Smooth muscle cell of the brain vasculature (primary cell): ENCODE data around the gene DNAJC19.
"Not testable (repeated sequence)": the region's sequence is repeated elsewhere in the genome, so short reads cannot be mapped to it uniquely, and the experiment has no call there.

Experiments
- DNase-seq: peaks from one replicate; pipeline ENCODE4 v3.0.0-alpha.2; 2012; ENCODE audit warnings: low read depth, low spot score

The DNAJC19 gene

GRCh38 chr3:180989291-180990163 lies at the start of gene DNAJC19:
TSS of gene DNAJC19 (minus strand) at chr3:180989736. CDS start at chr3:180989602, 134 bp downstream.
- DNase-seq, result peak; percentile 85

- no peak for DNase-seq
Measured at GRCh38 chr3:181030948-181031347, 41.4 kb upstream of the DNAJC19 start.

- DNase-seq, result no peak
Measured at GRCh38 chr3:181025204-181025603, 35.7 kb upstream of the DNAJC19 start.

GRCh38 chr3:181017690-181018089 lies 28.2 kb upstream of the DNAJC19 start:
- DNase-seq, result no peak

- no peak for DNase-seq
Measured at GRCh38 chr3:181009225-181009624, 19.7 kb upstream of the DNAJC19 start.

GRCh38 chr3:181008796-181009195 lies 19.3 kb upstream of the DNAJC19 start:
- no peak for DNase-seq

- no peak for DNase-seq
Measured at GRCh38 chr3:181007262-181007661, 17.7 kb upstream of the DNAJC19 start.

GRCh38 chr3:181006541-181006940 lies 17.0 kb upstream of the DNAJC19 start:
- DNase-seq, result no peak

- not testable (repeated sequence) for DNase-seq
Measured at GRCh38 chr3:181003469-181003868, 13.9 kb upstream of the DNAJC19 start.

- not testable (repeated sequence) for DNase-seq
Measured at GRCh38 chr3:181002331-181002730, 12.8 kb upstream of the DNAJC19 start.

GRCh38 chr3:180996415-180996932 lies 6.9 kb upstream of the DNAJC19 start:
- DNase-seq, result no peak

- no peak for DNase-seq
Measured at GRCh38 chr3:180990505-180990904, 969 bp upstream of the DNAJC19 start.

- no peak for DNase-seq
Measured at GRCh38 chr3:180987344-180987743, 2.2 kb downstream of the DNAJC19 start.

GRCh38 chr3:180986366-180986765 lies 3.2 kb downstream of the DNAJC19 start:
- DNase-seq, result not testable (repeated sequence)

- no peak for DNase-seq
Measured at GRCh38 chr3:180983136-180983535, 6.4 kb downstream of the DNAJC19 start.

- DNase-seq, result no peak
Measured at GRCh38 chr3:180981912-180982311, 7.6 kb downstream of the DNAJC19 start.

GRCh38 chr3:180980611-180981010 lies 8.9 kb downstream of the DNAJC19 start:
- no peak for DNase-seq

- no peak for DNase-seq
Measured at GRCh38 chr3:180979961-180980360, 9.6 kb downstream of the DNAJC19 start.

GRCh38 chr3:180977498-180977897 lies 12.0 kb downstream of the DNAJC19 start:
- no peak for DNase-seq

- DNase-seq, result no peak
Measured at GRCh38 chr3:180974286-180974685, 15.2 kb downstream of the DNAJC19 start.

- DNase-seq, result no peak
Measured at GRCh38 chr3:180973543-180973942, 16.0 kb downstream of the DNAJC19 start.

- no peak for DNase-seq
Measured at GRCh38 chr3:180970931-180971330, 18.6 kb downstream of the DNAJC19 start.

GRCh38 chr3:180962530-180962929 lies 27.0 kb downstream of the DNAJC19 start:
- DNase-seq, result no peak
